Fibroblast of the aortic adventitia (primary cell): ENCODE data around the gene GALNT9. TPM values are rescaled to one million over a fixed set of nuclear protein-coding genes. Genes with fewer than 3 reads are reported as not detected.

Experiments
- DNase-seq: peaks from one replicate; pipeline ENCODE4 v3.0.0-alpha.2; 2010; ENCODE audit warnings: low read depth
- H3K4me3 ChIP-seq: 2 replicates; pipeline ENCODE4 v1.5.1; 2011; ENCODE audit warnings: low read depth, mild to moderate bottlenecking, control low read depth, low read length, moderate library complexity
- CTCF ChIP-seq: IDR thresholded peaks from 2 replicates; pipeline ENCODE4 v1.5.1; 2011; ENCODE audit warnings: mild to moderate bottlenecking, low read length, control low read depth, inconsistent platforms; ENCODE audit not compliant: insufficient read depth
- total RNA-seq: library from RNA; depleted of rRNA; stranded (reverse); fragments of >200 nt; gene quantifications from 2 replicates; pipeline ENCODE4 v1.2.3, GENCODE V29; 2012; ENCODE audit warnings: low replicate concordance

The GALNT9 gene
- total RNA-seq, 1 donor = not detected

- TF ChIP-seq CTCF = no peak
- H3K4me3 ChIP-seq = no peak overlapping the region
- no peak for DNase-seq
Measured at GRCh38 chr12:132353811-132354210, 24.4 kb upstream of the GALNT9 start.

- no peak overlapping the region for H3K4me3 ChIP-seq
- DNase-seq = no peak
- TF ChIP-seq CTCF = no peak
Measured at GRCh38 chr12:132352896-132353800, 23.8 kb upstream of the GALNT9 start.

GRCh38 chr12:132351751-132352495 lies 22.5 kb upstream of the GALNT9 start:
- no peak for TF ChIP-seq CTCF
- no peak overlapping the region for H3K4me3 ChIP-seq
- no peak for DNase-seq

GRCh38 chr12:132349501-132350131 lies 20.2 kb upstream of the GALNT9 start:
- DNase-seq = no peak
- no peak for TF ChIP-seq CTCF
- H3K4me3 ChIP-seq = no peak overlapping the region

- no peak for TF ChIP-seq CTCF
- no peak for DNase-seq
- no peak overlapping the region for H3K4me3 ChIP-seq
Measured at GRCh38 chr12:132348176-132348575, 18.8 kb upstream of the GALNT9 start.

- H3K4me3 ChIP-seq = no peak overlapping the region
- no peak for TF ChIP-seq CTCF
- DNase-seq = no peak
Measured at GRCh38 chr12:132347176-132347855, 17.9 kb upstream of the GALNT9 start.
